SK-N-MC (cell line): ENCODE measurements around the gene ARHGAP26.

ENCODE experiments used
- EZH2 ChIP-seq: fragments of 200-600 bp; sonication (generic); IDR thresholded peaks from one replicate; pipeline ENCODE4 v1.6.1; 2017; ENCODE audit warnings: antibody characterized with exemption
- POLR2AphosphoS5 ChIP-seq: IDR thresholded peaks from 2 replicates; pipeline ENCODE4 v1.6.1; 2012; ENCODE audit warnings: mild to moderate bottlenecking, low read depth, low read length, borderline replicate concordance

DNA sequence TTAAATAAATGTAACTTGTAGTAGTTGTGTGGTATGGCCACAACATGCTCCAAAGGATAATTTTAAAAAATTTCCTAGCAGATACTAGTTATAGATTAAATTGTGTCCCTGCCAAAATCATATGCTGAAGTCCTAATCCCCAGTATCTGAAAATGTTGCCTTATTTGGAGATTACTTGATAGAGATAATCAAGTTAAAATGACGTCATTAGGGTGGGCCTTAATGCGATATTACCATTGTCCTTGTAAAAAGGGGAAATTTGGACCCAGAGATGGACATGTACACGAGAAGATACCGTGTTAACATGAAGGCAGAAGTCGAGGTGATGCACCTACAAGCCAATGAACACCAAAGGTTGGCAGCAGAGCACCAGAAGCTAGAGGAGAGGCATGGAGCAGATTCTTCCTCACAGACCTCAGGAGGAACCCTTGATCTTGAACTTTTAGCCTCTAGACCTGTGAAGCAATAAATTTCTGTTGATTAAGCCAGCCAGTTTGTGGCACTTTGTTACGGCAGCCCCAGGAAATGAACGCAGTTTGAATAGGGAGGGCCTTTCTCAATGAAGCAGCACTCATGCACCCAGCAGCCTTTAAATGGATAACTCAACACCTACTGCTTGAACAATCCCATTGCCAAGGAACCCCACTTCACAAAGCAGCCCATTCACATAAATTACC, 148.9 kb downstream of the ARHGAP26 start:
- TF ChIP-seq EZH2 (no peak), POLR2AphosphoS5 (no peak)
